Loucy (cell line): ENCODE measurements around the gene PPP4R2.

ENCODE experiments used
- H2AFZ ChIP-seq: fragments of 200-600 bp; sonication (generic); 2 replicates; pipeline ENCODE4 v1.6.0; 2016; ENCODE audit warnings: antibody characterized with exemption, mild to moderate bottlenecking, low read length, moderate library complexity
- H3F3A ChIP-seq: fragments of 200-600 bp; 2 replicates; pipeline ENCODE4 v1.6.0; 2016; ENCODE audit warnings: antibody characterized with exemption, low read depth, mild to moderate bottlenecking
- H3K27me3 ChIP-seq: fragments of 200-600 bp; sonication (generic); 2 replicates; pipeline ENCODE4 v1.6.1; 2014; ENCODE audit warnings: low read length, mild to moderate bottlenecking; ENCODE audit not compliant: insufficient read depth, poor library complexity, severe bottlenecking
- H3K36me3 ChIP-seq: fragments of 200-600 bp; sonication (generic); 2 replicates; pipeline ENCODE4 v1.6.1; 2016; ENCODE audit warnings: low read length; ENCODE audit not compliant: insufficient read depth
- H3K4me1 ChIP-seq: fragments of 200-600 bp; sonication (generic); 2 replicates; pipeline ENCODE4 v1.5.1; 2014; ENCODE audit warnings: low read length, mild to moderate bottlenecking; ENCODE audit not compliant: insufficient read depth, poor library complexity, severe bottlenecking
- H3K4me2 ChIP-seq: fragments of 200-600 bp; sonication (generic); 2 replicates; pipeline ENCODE4 v1.6.0; 2014; ENCODE audit warnings: antibody characterized with exemption, low read length, low read depth, mild to moderate bottlenecking; ENCODE audit not compliant: poor library complexity, severe bottlenecking
- H3K4me3 ChIP-seq: fragments of 200-600 bp; sonication (generic); 2 replicates; pipeline ENCODE4 v1.5.1; 2014; ENCODE audit warnings: low read length, mild to moderate bottlenecking, mixed read lengths; ENCODE audit not compliant: poor library complexity, severe bottlenecking
- H3K79me2 ChIP-seq: fragments of 200-600 bp; sonication (generic); 2 replicates; pipeline ENCODE4 v1.6.1; 2014; ENCODE audit warnings: low read length; ENCODE audit not compliant: insufficient read depth
- H3K9ac ChIP-seq: fragments of 200-600 bp; sonication (generic); 2 replicates; pipeline ENCODE4 v1.6.0; 2014; ENCODE audit warnings: mild to moderate bottlenecking, low read depth, low read length, moderate library complexity; ENCODE audit not compliant: poor library complexity, severe bottlenecking
- H3K9me2 ChIP-seq: fragments of 200-600 bp; sonication (generic); replicated peaks from 2 replicates; pipeline ENCODE4 v1.6.1; 2016; ENCODE audit warnings: low read depth, low read length, mixed read lengths
- H3K9me3 ChIP-seq: fragments of 200-600 bp; sonication (generic); 2 replicates; pipeline ENCODE4 v1.6.1; 2014; ENCODE audit warnings: mild to moderate bottlenecking, antibody characterized with exemption, low read length, low read depth; ENCODE audit not compliant: insufficient read depth
- H4K20me1 ChIP-seq: fragments of 200-600 bp; sonication (generic); 2 replicates; pipeline ENCODE4 v1.6.0; 2014; ENCODE audit warnings: antibody characterized with exemption, low read length, mild to moderate bottlenecking; ENCODE audit not compliant: insufficient read depth, poor library complexity, severe bottlenecking
- EZH2phosphoT487 ChIP-seq: fragments of 200-600 bp; IDR thresholded peaks from 2 replicates; pipeline ENCODE4 v1.6.1; 2018; ENCODE audit warnings: antibody characterized with exemption, mild to moderate bottlenecking, moderate library complexity, borderline replicate concordance
- TF ChIP-seq, protein P1 (sequence below): fragments of 200-600 bp; sonication (generic); conservative IDR thresholded peaks from 2 replicates; pipeline ENCODE4 v1.5.1; 2014; ENCODE audit warnings: mild to moderate bottlenecking, antibody characterized with exemption, low read length

The PPP4R2 gene

DNA sequence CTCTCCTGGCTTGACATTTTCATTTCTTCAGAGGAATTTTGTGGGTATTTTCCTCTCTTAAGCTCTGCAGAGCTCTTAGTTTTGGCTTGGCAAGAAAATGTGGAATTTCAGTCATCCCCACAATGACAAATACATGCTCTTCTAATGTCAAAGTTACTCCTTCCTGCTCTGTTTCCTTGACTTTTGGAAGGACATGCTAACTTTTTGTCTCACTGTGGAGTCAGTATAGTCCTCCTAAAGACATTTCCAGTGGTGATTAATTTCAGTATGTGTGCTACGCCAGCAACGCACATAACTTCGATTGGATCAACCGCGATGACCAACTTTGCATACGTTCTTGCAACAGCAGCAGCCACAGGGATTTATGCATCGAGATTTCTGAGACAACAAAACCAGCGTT lies 78.2 kb downstream of the PPP4R2 start:
- no peaks in the 10 kb centered on the region for H3K36me3 ChIP-seq
- H3F3A ChIP-seq, result no peaks in the 10 kb centered on the region
- H3K9me2 ChIP-seq, result no peaks in the 10 kb centered on the region
- H4K20me1 ChIP-seq, result no peaks in the 10 kb centered on the region
- TF ChIP-seq, protein P1, sequence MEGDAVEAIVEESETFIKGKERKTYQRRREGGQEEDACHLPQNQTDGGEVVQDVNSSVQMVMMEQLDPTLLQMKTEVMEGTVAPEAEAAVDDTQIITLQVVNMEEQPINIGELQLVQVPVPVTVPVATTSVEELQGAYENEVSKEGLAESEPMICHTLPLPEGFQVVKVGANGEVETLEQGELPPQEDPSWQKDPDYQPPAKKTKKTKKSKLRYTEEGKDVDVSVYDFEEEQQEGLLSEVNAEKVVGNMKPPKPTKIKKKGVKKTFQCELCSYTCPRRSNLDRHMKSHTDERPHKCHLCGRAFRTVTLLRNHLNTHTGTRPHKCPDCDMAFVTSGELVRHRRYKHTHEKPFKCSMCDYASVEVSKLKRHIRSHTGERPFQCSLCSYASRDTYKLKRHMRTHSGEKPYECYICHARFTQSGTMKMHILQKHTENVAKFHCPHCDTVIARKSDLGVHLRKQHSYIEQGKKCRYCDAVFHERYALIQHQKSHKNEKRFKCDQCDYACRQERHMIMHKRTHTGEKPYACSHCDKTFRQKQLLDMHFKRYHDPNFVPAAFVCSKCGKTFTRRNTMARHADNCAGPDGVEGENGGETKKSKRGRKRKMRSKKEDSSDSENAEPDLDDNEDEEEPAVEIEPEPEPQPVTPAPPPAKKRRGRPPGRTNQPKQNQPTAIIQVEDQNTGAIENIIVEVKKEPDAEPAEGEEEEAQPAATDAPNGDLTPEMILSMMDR, result no peak
- TF ChIP-seq EZH2phosphoT487, result no peak
- no peak overlapping the region for H2AFZ ChIP-seq
- no peak overlapping the region for H3K4me3 ChIP-seq
- H3K79me2 ChIP-seq, result no peaks in the 10 kb centered on the region
- H3K4me2 ChIP-seq, result no peak overlapping the region
- H3K27me3 ChIP-seq, result no peaks in the 10 kb centered on the region
- peaks cover 3% of the 10 kb centered on the region for H3K4me1 ChIP-seq
- H3K9me3 ChIP-seq, result no peaks in the 10 kb centered on the region
- H3K9ac ChIP-seq, result no peak overlapping the region

DNA sequence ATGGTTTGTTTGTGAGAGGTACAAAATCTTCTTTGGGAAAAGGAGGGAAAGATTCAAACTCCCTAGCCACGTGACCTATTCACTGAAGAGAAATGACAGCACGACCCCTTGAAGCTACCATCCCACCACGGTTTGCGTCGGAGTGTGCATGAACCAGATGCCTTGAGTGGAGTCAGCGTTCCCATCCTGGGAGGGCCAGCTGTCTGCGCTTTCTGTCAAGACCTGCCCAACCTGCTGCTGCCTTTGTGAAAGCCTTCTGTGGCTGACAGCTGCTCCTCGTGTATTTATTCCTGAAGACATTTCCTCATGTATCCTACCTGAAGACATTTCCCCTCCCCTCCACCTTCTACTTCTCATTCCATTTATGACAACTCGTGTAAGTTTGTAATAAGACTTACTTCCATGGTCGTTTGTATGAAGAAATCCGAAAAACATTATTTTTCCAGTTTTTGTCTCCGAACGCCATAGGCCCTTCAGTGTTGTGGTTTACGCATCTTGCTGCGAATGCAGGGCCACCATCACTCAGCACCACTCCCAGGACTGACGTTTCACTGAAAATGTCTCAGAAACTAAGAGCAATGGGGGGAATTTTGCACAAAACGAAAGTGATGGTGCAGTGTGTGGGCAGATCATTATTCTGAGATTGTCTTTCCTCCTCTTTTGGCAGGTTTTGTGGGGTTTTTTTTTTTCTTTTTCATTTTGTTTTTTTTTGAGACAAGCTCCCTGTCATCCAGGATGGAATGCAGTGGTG lies 83.8 kb downstream of the PPP4R2 start:
- TF ChIP-seq, protein P1, result no peak
- TF ChIP-seq EZH2phosphoT487, result no peak
- Histone ChIP-seq H3K4me3 (no peak overlapping the region), H3K9ac (no peak overlapping the region), H3F3A (no peaks in the 10 kb centered on the region), H3K4me1 (no peaks in the 10 kb centered on the region), H3K36me3 (no peaks in the 10 kb centered on the region), H2AFZ (no peak overlapping the region), H3K27me3 (no peaks in the 10 kb centered on the region), H3K4me2 (no peak overlapping the region), H3K9me3 (no peaks in the 10 kb centered on the region), H4K20me1 (no peaks in the 10 kb centered on the region), H3K79me2 (no peaks in the 10 kb centered on the region), H3K9me2 (no peaks in the 10 kb centered on the region)

DNA sequence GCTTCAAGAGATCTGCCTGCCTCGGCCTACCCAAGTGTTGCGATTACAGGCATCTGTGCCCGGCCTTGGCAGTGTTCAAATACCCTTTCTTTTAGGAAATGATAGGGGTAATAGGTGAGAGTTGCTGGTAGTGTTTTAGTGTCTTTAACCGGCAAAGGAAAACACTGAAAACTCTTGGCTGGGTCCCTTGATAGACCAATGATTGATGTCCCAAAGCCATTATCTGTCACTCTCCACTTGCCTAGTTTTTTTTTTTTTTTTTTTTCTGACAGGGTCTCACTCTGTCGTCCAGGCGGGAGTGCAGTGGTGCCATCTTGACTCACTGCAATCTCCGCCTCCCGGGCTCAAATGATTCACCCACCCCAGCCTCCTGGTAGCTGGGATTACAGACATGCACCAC lies 84.5 kb downstream of the PPP4R2 start:
- no peak overlapping the region for H3K4me3 ChIP-seq
- no peaks in the 10 kb centered on the region for H3K9me3 ChIP-seq
- H2AFZ ChIP-seq, result no peak overlapping the region
- H3F3A ChIP-seq, result no peaks in the 10 kb centered on the region
- no peak for TF ChIP-seq EZH2phosphoT487
- TF ChIP-seq, protein P1, result no peak
- H3K36me3 ChIP-seq, result no peaks in the 10 kb centered on the region
- no peak overlapping the region for H3K9ac ChIP-seq
- no peaks in the 10 kb centered on the region for H3K79me2 ChIP-seq
- no peaks in the 10 kb centered on the region for H3K9me2 ChIP-seq
- no peaks in the 10 kb centered on the region for H3K27me3 ChIP-seq
- H3K4me1 ChIP-seq, result peaks cover under 1% of the 10 kb centered on the region
- no peak overlapping the region for H3K4me2 ChIP-seq
- no peaks in the 10 kb centered on the region for H4K20me1 ChIP-seq
